ENCODE measurements around the gene STAG3. TPM values are rescaled to one million over a fixed set of nuclear protein-coding genes. Genes with fewer than 3 reads are reported as not detected.

The STAG3 gene
- total RNA-seq, 1 experiment from 2014 or later = 3.1 TPM

DNA sequence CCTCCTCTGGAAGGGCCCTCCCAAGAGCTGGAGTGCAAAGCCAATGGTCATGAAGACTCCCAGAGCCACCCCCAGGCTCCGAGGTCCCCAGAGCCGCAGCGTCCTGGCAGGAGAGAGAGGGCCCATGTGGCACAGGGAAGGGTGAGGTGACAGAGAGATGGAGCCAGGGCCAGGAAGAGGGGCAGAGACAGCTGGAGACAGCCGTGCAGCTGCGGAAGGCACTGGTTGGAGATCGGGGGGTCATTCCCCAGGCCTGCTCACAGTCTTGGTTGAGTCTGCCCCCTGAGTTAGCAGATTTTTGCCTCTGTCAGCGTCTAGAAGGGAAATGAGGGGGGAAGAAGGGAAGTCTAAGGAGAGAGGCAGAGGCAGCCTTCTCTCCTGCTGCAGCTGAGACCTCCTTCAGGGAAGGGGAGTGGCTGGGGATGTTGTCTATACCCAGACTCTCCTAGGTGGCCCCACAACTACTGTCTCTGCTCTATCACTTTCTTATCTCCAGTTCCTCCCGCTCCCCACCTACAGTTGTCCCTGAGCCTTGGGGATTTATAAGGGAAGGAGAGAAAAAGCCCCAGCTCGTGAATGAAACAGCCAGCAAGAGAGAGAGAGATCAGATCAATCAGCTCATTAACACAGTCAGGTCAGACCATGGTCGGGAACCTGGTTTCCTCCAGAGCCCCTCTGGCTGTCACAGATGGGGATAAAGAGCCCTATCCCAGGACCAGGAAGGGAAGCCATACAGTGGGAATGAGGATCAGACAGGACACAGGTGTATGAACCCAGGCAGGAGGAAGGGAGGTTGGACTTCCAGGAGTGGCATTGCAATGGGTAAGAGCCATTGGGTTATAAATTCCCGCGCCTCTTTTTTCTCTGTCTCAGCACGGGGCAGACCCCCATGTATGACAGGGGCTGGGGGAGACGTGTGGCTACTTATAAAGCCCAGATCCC is 10.5 kb upstream of the STAG3 start:
- H2BK20ac ChIP-seq (ENCODE audit: low read depth, low read length, poor library complexity, severe bottlenecking) = no peak overlapping the region
- H3K23ac ChIP-seq (ENCODE audit: insufficient read length, low read depth, low read length) = no peak overlapping the region
- no peak overlapping the region for H3K56ac ChIP-seq (ENCODE audit: insufficient read length, low read depth, low read length)
- no peak for DNase-seq
- H3K18ac ChIP-seq (ENCODE audit: insufficient read length, low read depth, low read length) = no peak overlapping the region
- peak overlapping the region; percentile 65 for H3K4me2 ChIP-seq (ENCODE audit: insufficient read depth, insufficient read length, low read length)
- H2AFZ ChIP-seq (ENCODE audit: low read length) = no peak overlapping the region
- no peak overlapping the region for H2BK12ac ChIP-seq (ENCODE audit: insufficient read length, low read depth, low read length)
- no peaks in the 10 kb centered on the region for H4K20me1 ChIP-seq (ENCODE audit: control insufficient read depth, insufficient read depth, insufficient read length)
- H2AK5ac ChIP-seq (ENCODE audit: insufficient read length, low read length) = no peak overlapping the region
- H2BK120ac ChIP-seq (ENCODE audit: low read depth, low read length, poor library complexity, severe bottlenecking) = no peak overlapping the region
- peaks cover 11% of the 10 kb centered on the region for H3K23me2 ChIP-seq (ENCODE audit: insufficient read length, low read depth, low read length, poor library complexity, severe bottlenecking)
- no peaks in the 10 kb centered on the region; a peak in 1 of 5 replicates for H3K9me3 Mint-ChIP-seq
- no peaks in the 10 kb centered on the region for H3K79me1 ChIP-seq (ENCODE audit: insufficient read depth, low read depth, low read length, poor library complexity, severe bottlenecking)
- WGBS (ENCODE audit: extremely low coverage, insufficient read length, low lambda C conversion rate) = no CpG with 5 or more reads among the region's 14 CpGs
- TF ChIP-seq CTCF (conservative IDR thresholded peaks at IDR 0.05) = no peak
- no peak overlapping the region for H3T11ph ChIP-seq (ENCODE audit: low read length)
- peaks cover 32% of the 10 kb centered on the region for H3K27me3 Mint-ChIP-seq (ENCODE audit: low read depth)
- no peak overlapping the region for H4K91ac ChIP-seq (ENCODE audit: insufficient read length, low read depth, low read length)
- no peaks in the 10 kb centered on the region; the same call in 1 of the 2 replicates for H3K27me3 ChIP-seq (ENCODE audit: insufficient read depth, low read length)
- H3K4ac ChIP-seq (ENCODE audit: low read depth, low read length) = no peak overlapping the region
- H3K79me2 ChIP-seq (ENCODE audit: insufficient read depth, low read length) = no peaks in the 10 kb centered on the region
- H2BK5ac ChIP-seq (ENCODE audit: insufficient read length, low read length) = no peak overlapping the region
- H3K9ac ChIP-seq (ENCODE audit: extremely low read depth, insufficient read length, low read length) = no peak overlapping the region
- H4K5ac ChIP-seq (ENCODE audit: insufficient read length, low read depth, low read length) = no peak overlapping the region
- no peak overlapping the region; the same call in 1 of the 2 replicates for H3K14ac ChIP-seq (ENCODE audit: insufficient read depth, low read length)
- H3K4me1 Mint-ChIP-seq = peaks cover 47 to 59% of the 10 kb centered on the region in 2 experiments
- peaks cover 3 to 11% (median 4%) of the 10 kb centered on the region in 3 experiments; a peak in 3 of 7 replicates for H3K36me3 Mint-ChIP-seq (ENCODE audit: insufficient read depth in 1 of 3, low read depth in 3 of 3)
- H3K4me3 Mint-ChIP-seq = peak overlapping the region; percentile 74 to 82
- H2BK15ac ChIP-seq (ENCODE audit: low read depth, low read length) = no peak overlapping the region
- no peak overlapping the region for H3K27ac ChIP-seq (ENCODE audit: insufficient read length, low read depth, low read length)
- no peak overlapping the region for H4K8ac ChIP-seq (replicated peaks; ENCODE audit: insufficient read length, low read depth, low read length)
- no peaks in the 10 kb centered on the region for H3K9me3 ChIP-seq (ENCODE audit: control insufficient read depth, low read depth, low read length)
- H3K27ac Mint-ChIP-seq = peak overlapping the region in 1 of 3 experiments; percentile 24; a peak in 1 of 7 replicates
- H3K4me1 ChIP-seq (ENCODE audit: insufficient read depth, low read length) = peaks cover 10% of the 10 kb centered on the region

Measured in H9 (cell line).